GM21576 (cell line): ENCODE results near the gene TMEM267.
"Not testable (repeated sequence)": the region's sequence is repeated elsewhere in the genome, so short reads cannot be mapped to it uniquely, and the experiment has no call there.

Experiments
- ATAC-seq: cut with Tn5 transposase; IDR thresholded peaks from one replicate; pipeline ENCODE4 v1.9.1; 2021; ENCODE audit warnings: mild to moderate bottlenecking, moderate library complexity; ENCODE audit not compliant: unreplicated experiment

The TMEM267 gene

GRCh38 chr5:43411495-43411894 lies 72.2 kb downstream of the TMEM267 start:
- no peak for ATAC-seq

GRCh38 chr5:43410414-43410813 lies 73.3 kb downstream of the TMEM267 start:
- no peak for ATAC-seq

GRCh38 chr5:43409809-43410271 lies 73.8 kb downstream of the TMEM267 start:
- no peak for ATAC-seq

GRCh38 chr5:43402524-43403066 lies 81.1 kb downstream of the TMEM267 start:
- ATAC-seq, result not testable (repeated sequence)

- ATAC-seq, result no peak
These were observed 81.8 kb downstream of the TMEM267 start for GRCh38 chr5:43401827-43402226.

- ATAC-seq, result no peak
These were observed 83.6 kb downstream of the TMEM267 start for GRCh38 chr5:43400082-43400481.

GRCh38 chr5:43396762-43397304 lies 86.8 kb downstream of the TMEM267 start:
- peak; percentile 96 for ATAC-seq
